IMR-90 (cell line): ENCODE results near the gene TSPYL4. TPM values are rescaled to one million over a fixed set of nuclear protein-coding genes. Genes with fewer than 3 reads are reported as not detected.

Experiments
- ATAC-seq: fragments of 200-7000 bp; cut with Tn5 transposase; 2 replicates; pipeline ENCODE4 v1.9.1; 2020; ENCODE audit warnings: low read depth, mild to moderate bottlenecking, moderate library complexity
- BruUV-seq: library from RNA; stranded (reverse); fragments of 400-500 nt; replicated peaks from 2 replicates; lab custom pipeline; 2021; lab: Mats Ljungman, UMichigan
- CTCF ChIA-PET: fragments of 300-600 bp; formaldehyde crosslinking; extraction: SDS; loops from one replicate; lab custom pipeline; 2021; ENCODE audit warnings: antibody characterized with exemption; lab: Yijun Ruan, JAX
- POLR2A ChIA-PET: fragments of 300-600 bp; sonication (Branson Sonifier 250); formaldehyde crosslinking; loops from one replicate; lab custom pipeline; 2022; ENCODE audit warnings: antibody characterized with exemption; ENCODE audit not compliant: unreplicated experiment; lab: Charles Lee
- DNase-seq: peaks from one replicate; pipeline ENCODE4 v3.0.0; 2013
- H2AFZ ChIP-seq: replicated peaks from 2 replicates; pipeline ENCODE3; 2013; ENCODE audit warnings: low read length, mild to moderate bottlenecking; ENCODE audit not compliant: poor library complexity
- H2AK5ac ChIP-seq: 2 replicates; pipeline ENCODE4 v1.6.1; 2013; ENCODE audit warnings: low read depth, low read length, inconsistent platforms
- H2AK9ac ChIP-seq: replicated peaks from 2 replicates; pipeline ENCODE3; 2013; ENCODE audit warnings: mild to moderate bottlenecking, low read depth, low read length, moderate library complexity; ENCODE audit not compliant: poor library complexity
- H2BK120ac ChIP-seq: 2 replicates; pipeline ENCODE4 v1.6.1; 2013; ENCODE audit warnings: low read depth, low read length, inconsistent platforms
- H2BK15ac ChIP-seq: 3 replicates; pipeline ENCODE4 v1.6.1; 2013; ENCODE audit warnings: low read depth, low read length, inconsistent platforms
- H2BK20ac ChIP-seq: 2 replicates; pipeline ENCODE4 v1.6.1; 2013; ENCODE audit warnings: low read depth, mild to moderate bottlenecking, inconsistent platforms, low read length, moderate library complexity
- H2BK5ac ChIP-seq: 2 replicates; pipeline ENCODE4 v1.6.1; 2013; ENCODE audit warnings: mild to moderate bottlenecking, low read depth, low read length, inconsistent platforms; ENCODE audit not compliant: poor library complexity, severe bottlenecking
- H3K14ac ChIP-seq: replicated peaks from 2 replicates; pipeline ENCODE4 v1.6.1; 2013; ENCODE audit warnings: low read depth, low read length, inconsistent platforms
- H3K18ac ChIP-seq: 2 replicates; pipeline ENCODE4 v1.6.1; 2013; ENCODE audit warnings: low read depth, low read length, control low read depth
- H3K23ac ChIP-seq: 2 replicates; pipeline ENCODE4 v1.6.1; 2013; ENCODE audit warnings: low read depth, low read length, inconsistent platforms
- H3K27ac ChIP-seq: 2 replicates; pipeline ENCODE4 v1.5.1; 2013; ENCODE audit warnings: mild to moderate bottlenecking, control low read depth, low read length; ENCODE audit not compliant: insufficient read depth
- H3K27me3 ChIP-seq: 2 replicates; pipeline ENCODE4 v1.6.1; 2013; ENCODE audit warnings: low read length; ENCODE audit not compliant: control insufficient read depth, insufficient read depth
- H3K36me3 ChIP-seq: 2 replicates; pipeline ENCODE4 v1.6.1; 2013; ENCODE audit warnings: low read length, mixed read lengths; ENCODE audit not compliant: control insufficient read depth, insufficient read depth
- H3K4ac ChIP-seq: 2 replicates; pipeline ENCODE4 v1.6.1; 2013; ENCODE audit warnings: low read depth, low read length, inconsistent platforms
- H3K4me1 ChIP-seq: 2 replicates; pipeline ENCODE4 v1.6.1; 2013; ENCODE audit warnings: low read length, mixed read lengths; ENCODE audit not compliant: control insufficient read depth, insufficient read depth
- H3K4me2 ChIP-seq: 2 replicates; pipeline ENCODE4 v1.6.1; 2013; ENCODE audit warnings: low read depth, mild to moderate bottlenecking, control low read depth, low read length, moderate library complexity
- H3K4me3 ChIP-seq: 2 replicates; pipeline ENCODE4 v1.5.1; 2013; ENCODE audit warnings: low read depth, mild to moderate bottlenecking, control low read depth, low read length, moderate library complexity; ENCODE audit not compliant: insufficient read depth
- H3K56ac ChIP-seq: 2 replicates; pipeline ENCODE4 v1.6.1; 2013; ENCODE audit warnings: low read length, inconsistent platforms; ENCODE audit not compliant: insufficient read depth; ENCODE audit errors: extremely low read depth
- H3K79me1 ChIP-seq, 2 experiments: 2 replicates each; pipeline ENCODE4 v1.6.1; 2013; ENCODE audit warnings: low read length in 2 of 2, inconsistent platforms in 1 of 2, low read depth in 1 of 2
- H3K9ac ChIP-seq: 2 replicates; pipeline ENCODE4 v1.6.1; 2013; ENCODE audit warnings: low read depth, low read length, control low read depth
- H3K9me1 ChIP-seq: 2 replicates; pipeline ENCODE4 v1.6.1; 2013; ENCODE audit warnings: low read length, inconsistent platforms; ENCODE audit not compliant: insufficient read depth
- H3K9me3 ChIP-seq: 2 replicates; pipeline ENCODE4 v1.6.1; 2013; ENCODE audit warnings: low read length; ENCODE audit not compliant: control insufficient read depth, insufficient read depth
- H4K20me1 ChIP-seq: 2 replicates; pipeline ENCODE4 v1.6.1; 2013; ENCODE audit warnings: low read length, inconsistent platforms; ENCODE audit not compliant: insufficient read depth
- H4K5ac ChIP-seq: 2 replicates; pipeline ENCODE4 v1.6.1; 2013; ENCODE audit warnings: mild to moderate bottlenecking, low read depth, low read length, control low read depth
- H4K8ac ChIP-seq, 2 experiments: 2 replicates each; pipeline ENCODE4 v1.6.1; 2013; ENCODE audit warnings: low read depth in 2 of 2, low read length in 2 of 2, control low read depth in 1 of 2, inconsistent platforms in 1 of 2
- H4K91ac ChIP-seq: 2 replicates; pipeline ENCODE4 v1.6.1; 2013; ENCODE audit warnings: low read depth, low read length, inconsistent platforms; ENCODE audit not compliant: insufficient read depth
- RAD21 ChIP-seq: IDR thresholded peaks from 2 replicates; pipeline ENCODE4 v1.6.1; 2012; ENCODE audit warnings: low read length, improper control_type of control experiment
- WGBS, 2 experiments: methylation state at CpG; one replicate each; pipeline versions ENCODE4 v1.1.5 to v1.1.7; 2013; ENCODE audit warnings: missing lambda C conversion rate in 2 of 2; ENCODE audit not compliant: insufficient read length in 1 of 2; ENCODE audit errors: extremely low coverage in 2 of 2; 5-methylcytosine and 5-hydroxymethylcytosine counted together
- dilution Hi-C: fragments of 300-500 bp; cut with HindIII; formaldehyde crosslinking; loops from one replicate; pipeline ENCODE4 v1.14.3; 2018; ENCODE audit warnings: low sequenced_read_pairs; ENCODE audit not compliant: unreplicated experiment
- in situ Hi-C: fragments of 300-500 bp; cut with MboI; formaldehyde crosslinking; loops from 3 replicates; pipeline ENCODE4 v1.14.3; 2019; ENCODE audit warnings: low sequenced_read_pairs, inconsistent platforms, mixed read lengths
- intact Hi-C: fragments of 100-400 bp; cut with micrococcal nuclease; formaldehyde crosslinking; loops from 2 replicates; pipeline ENCODE4 v1.10.0; 2022
- polyA plus RNA-seq, 3 experiments: library from polyadenylated mRNA; depleted of rRNA; stranded (reverse); fragments of >200 nt; gene quantifications; 2 replicates each; pipeline ENCODE4 v1.2.3, GENCODE V29; 2012; ENCODE audit warnings: low replicate concordance in 1 of 3
- total RNA-seq: library from RNA; depleted of rRNA; stranded (reverse); fragments of >200 nt; gene quantifications from 2 replicates; pipeline ENCODE4 v1.2.3, GENCODE V29; 2012

TSPYL4 gene
- total and polyA plus RNA-seq, 2 of the 4 experiments (the other 2 are of a cell fraction), result 22.0 to 29.9 TPM

GRCh38 chr6:116223355-116223754, 30.5 kb downstream of the TSPYL4 start:
- Histone ChIP-seq H2BK15ac (no peak overlapping the region), H3K14ac (no peak overlapping the region), H2BK5ac (no peak overlapping the region), H2AK9ac (no peak overlapping the region), H3K9me3 (no peaks in the 10 kb centered on the region), H2AFZ (no peak overlapping the region), H3K4ac (no peak overlapping the region), H3K23ac (no peak overlapping the region), H3K27me3 (no peaks in the 10 kb centered on the region), H3K18ac (no peak overlapping the region), H3K79me1 (peaks cover 0 to 2% of the 10 kb centered on the region in 2 experiments; a peak in 1 of 4 replicates), H3K4me3 (no peak overlapping the region), H3K4me2 (no peak overlapping the region), H4K8ac (no peak overlapping the region), H3K36me3 (no peaks in the 10 kb centered on the region), H2BK20ac (no peak overlapping the region), H3K56ac (no peak overlapping the region), H3K9ac (no peak overlapping the region), H2AK5ac (no peak overlapping the region), H4K20me1 (no peaks in the 10 kb centered on the region), H4K91ac (no peak overlapping the region), H3K4me1 (peaks cover 6% of the 10 kb centered on the region), H2BK120ac (no peak overlapping the region), H3K27ac (no peak overlapping the region), H4K5ac (no peak overlapping the region), H3K9me1 (no peaks in the 10 kb centered on the region)
- ATAC-seq, result no peak
- 100% methylated on average over 1 of the region's 3 CpGs; no CpG with 5 or more reads in 1 of the 2 experiments for WGBS, 2 experiments
- TF ChIP-seq RAD21, result no peak
- ChIA-PET CTCF (interaction anchor here (1.2 kb wide), 1 partner anchor 309 kb away, joined by 3 read pairs; no protein-coding TSS in a partner anchor), POLR2A (no interaction called here)
- intact Hi-C loops, result loop anchor here (2.0 kb wide), 2 partner anchors 19 to 307 kb away; no protein-coding TSS in a partner anchor
- in situ Hi-C loops, result no loop called here
- no TSS peak for BruUV-seq
- no peak for DNase-seq
- dilution Hi-C loops, result no loop called here
